ENCODE measurements around the gene GDF10. TPM values are rescaled to one million over a fixed set of nuclear protein-coding genes. Genes with fewer than 3 reads are reported as not detected.

GDF10 gene
- total RNA-seq, 1 donor from 2014 or later = not detected

DNA sequence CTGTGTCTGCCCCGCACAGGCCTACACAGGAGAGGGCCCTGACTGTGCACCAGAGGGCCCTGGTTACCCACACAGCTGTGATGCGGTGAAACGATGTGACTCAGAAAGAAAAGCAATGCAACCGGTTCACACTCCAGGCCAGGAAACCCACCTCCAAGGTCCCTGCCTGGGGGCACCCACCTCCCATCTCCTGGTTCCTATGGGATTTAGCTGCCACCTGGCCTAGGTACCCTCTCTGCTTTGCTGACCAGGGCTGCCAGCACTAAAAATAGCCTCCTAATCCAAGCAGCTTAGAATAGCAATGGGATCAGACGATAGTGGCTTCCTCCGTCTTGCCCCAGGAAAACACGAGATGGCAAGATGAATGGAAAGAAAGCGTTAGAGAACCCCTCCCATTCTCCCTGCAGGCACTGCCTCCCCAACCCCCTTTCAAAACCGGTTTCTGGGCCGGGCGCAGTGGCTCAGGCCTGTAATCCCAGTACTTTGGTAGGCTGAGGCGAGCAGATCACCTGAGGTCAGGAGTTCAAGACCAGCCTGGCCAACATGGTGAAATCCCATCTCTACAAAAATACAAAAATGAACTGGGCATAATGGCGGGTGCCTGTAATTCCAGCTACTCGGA, 60.5 kb downstream of the GDF10 start:
- no peak for DNase-seq
- Mint-ChIP-seq H3K4me1 (no peaks in the 10 kb centered on the region), H3K4me3 (no peak overlapping the region), H3K27ac (no peak overlapping the region), H3K36me3 (ENCODE audit: low read depth) (no peaks in the 10 kb centered on the region), H3K9me3 (no peaks in the 10 kb centered on the region), H3K27me3 (no peaks in the 10 kb centered on the region)
- intact Hi-C loops (cut with micrococcal nuclease) = no loop called here
- ChIA-PET CTCF (no interaction called here), POLR2A (no interaction called here)
- TF ChIP-seq, protein P1, sequence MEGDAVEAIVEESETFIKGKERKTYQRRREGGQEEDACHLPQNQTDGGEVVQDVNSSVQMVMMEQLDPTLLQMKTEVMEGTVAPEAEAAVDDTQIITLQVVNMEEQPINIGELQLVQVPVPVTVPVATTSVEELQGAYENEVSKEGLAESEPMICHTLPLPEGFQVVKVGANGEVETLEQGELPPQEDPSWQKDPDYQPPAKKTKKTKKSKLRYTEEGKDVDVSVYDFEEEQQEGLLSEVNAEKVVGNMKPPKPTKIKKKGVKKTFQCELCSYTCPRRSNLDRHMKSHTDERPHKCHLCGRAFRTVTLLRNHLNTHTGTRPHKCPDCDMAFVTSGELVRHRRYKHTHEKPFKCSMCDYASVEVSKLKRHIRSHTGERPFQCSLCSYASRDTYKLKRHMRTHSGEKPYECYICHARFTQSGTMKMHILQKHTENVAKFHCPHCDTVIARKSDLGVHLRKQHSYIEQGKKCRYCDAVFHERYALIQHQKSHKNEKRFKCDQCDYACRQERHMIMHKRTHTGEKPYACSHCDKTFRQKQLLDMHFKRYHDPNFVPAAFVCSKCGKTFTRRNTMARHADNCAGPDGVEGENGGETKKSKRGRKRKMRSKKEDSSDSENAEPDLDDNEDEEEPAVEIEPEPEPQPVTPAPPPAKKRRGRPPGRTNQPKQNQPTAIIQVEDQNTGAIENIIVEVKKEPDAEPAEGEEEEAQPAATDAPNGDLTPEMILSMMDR (IDR thresholded peaks at IDR 0.05) = no peak
- ATAC-seq (ENCODE audit: low read depth) = no peak

DNA sequence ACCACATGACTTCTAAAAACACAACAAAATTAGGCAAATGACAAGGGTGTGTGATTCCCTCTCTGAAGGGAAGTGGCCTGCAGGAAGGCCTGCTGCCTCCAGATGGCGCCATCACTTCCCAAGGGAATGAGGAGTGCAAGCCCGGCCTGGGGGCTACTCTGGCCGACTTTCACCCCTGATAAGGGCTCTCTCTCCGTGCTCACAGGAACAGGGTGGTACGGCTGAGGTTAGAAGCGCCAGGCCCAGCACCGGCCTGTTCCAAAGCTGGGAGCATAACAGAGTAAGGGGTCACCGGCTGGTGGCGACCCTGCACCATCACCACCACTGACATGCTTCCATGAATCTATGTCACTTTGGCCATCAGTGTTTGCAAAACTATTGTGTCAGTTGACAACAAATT, 61.3 kb downstream of the GDF10 start:
- TF ChIP-seq, protein P1 (IDR thresholded peaks at IDR 0.05) = no peak
- DNase-seq (no peak), ATAC-seq (ENCODE audit: low read depth) (no peak)
- Mint-ChIP-seq H3K4me3 (no peak overlapping the region), H3K9me3 (no peaks in the 10 kb centered on the region), H3K27ac (no peak overlapping the region), H3K4me1 (no peaks in the 10 kb centered on the region), H3K36me3 (ENCODE audit: low read depth) (no peaks in the 10 kb centered on the region), H3K27me3 (no peaks in the 10 kb centered on the region)
- ChIA-PET POLR2A (no interaction called here), CTCF (no interaction called here)
- intact Hi-C loops (cut with micrococcal nuclease) = no loop called here

DNA sequence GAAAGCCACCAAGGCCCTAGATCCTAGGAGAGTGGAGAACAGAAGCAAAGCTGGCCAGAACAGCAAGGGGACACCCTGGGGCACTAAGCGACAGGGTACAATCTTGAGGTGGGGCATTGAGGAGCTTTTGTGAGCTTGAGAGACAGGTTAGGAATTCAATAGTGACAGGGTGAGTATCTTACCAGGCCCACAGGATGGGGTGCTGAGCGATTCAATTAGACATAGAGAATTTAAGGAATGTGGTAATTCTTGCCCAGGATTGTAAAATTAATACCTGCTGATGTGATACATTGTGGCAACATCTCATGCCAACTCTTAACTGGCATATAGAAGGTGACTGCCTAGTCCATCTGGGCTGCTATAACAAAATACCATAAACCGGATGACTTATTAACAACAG, 62.2 kb downstream of the GDF10 start:
- CTCF ChIA-PET = no interaction called here
- ATAC-seq (ENCODE audit: low read depth) (no peak), DNase-seq (no peak)
- Mint-ChIP-seq H3K27me3 (peaks cover 3% of the 10 kb centered on the region), H3K9me3 (no peaks in the 10 kb centered on the region), H3K4me3 (no peak overlapping the region), H3K4me1 (no peaks in the 10 kb centered on the region), H3K36me3 (ENCODE audit: low read depth) (no peaks in the 10 kb centered on the region), H3K27ac (no peak overlapping the region)
- intact Hi-C loops (cut with micrococcal nuclease) = no loop called here
- POLR2A ChIA-PET = no interaction called here
- TF ChIP-seq, protein P1 (IDR thresholded peaks at IDR 0.05) = no peak

Other genes starting within 250 kb of the GDF10 start
- gene GDF2, start 22.3 kb downstream of the GDF10 start, total RNA-seq = not detected in 2 replicates
- gene RBP3, start 48.2 kb downstream of the GDF10 start, total RNA-seq = not detected in 2 replicates
- gene ZNF488, start 84.1 kb downstream of the GDF10 start, total RNA-seq = not detected in 2 replicates
- gene ANXA8, start 183.9 kb downstream of the GDF10 start, total RNA-seq = not detected in 2 replicates
- 1.2 TPM in 1 of 2 replicates, not detected in the other for gene FAM25G, start 191.5 kb downstream of the GDF10 start, total RNA-seq
- gene AGAP9, start 223.4 kb downstream of the GDF10 start, total RNA-seq = 6.1 and 7.7 TPM in 2 replicates

Measured in activated B cell treated with CpG ODN at 0.5 μM for 24 hours (primary cell).